ENCODE data around the gene TTC23. TPM values are rescaled to one million over a fixed set of nuclear protein-coding genes. Genes with fewer than 3 reads are reported as not detected.

Gene TTC23
- total and polyA plus RNA-seq, 7 donors = 2.1 to 11.2 (median 7.8) TPM

DNA sequence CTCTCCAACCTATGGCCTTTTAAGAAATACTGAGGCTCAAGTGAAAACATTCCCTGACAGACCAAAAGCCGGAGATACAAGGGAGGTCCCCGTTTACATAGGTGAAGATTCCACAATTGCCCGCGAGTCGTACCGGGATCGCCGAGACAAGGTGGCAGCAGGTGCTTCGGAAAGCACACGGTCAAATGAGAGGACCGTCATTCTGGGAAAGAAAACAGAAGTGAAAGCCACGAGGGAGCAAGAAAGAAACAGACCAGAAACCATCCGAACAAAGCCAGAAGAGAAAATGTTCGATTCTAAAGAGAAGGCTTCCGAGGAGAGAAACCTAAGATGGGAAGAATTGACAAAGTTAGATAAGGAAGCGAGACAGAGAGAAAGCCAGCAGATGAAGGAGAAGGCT is 119.7 kb downstream of the TTC23 start:
- no peaks in the 10 kb centered on the region for H3K9me3 ChIP-seq
- WGBS, 3 donors = 73 to 84% (median 78%) methylated on average over 16 of the region's 16 CpGs

DNA sequence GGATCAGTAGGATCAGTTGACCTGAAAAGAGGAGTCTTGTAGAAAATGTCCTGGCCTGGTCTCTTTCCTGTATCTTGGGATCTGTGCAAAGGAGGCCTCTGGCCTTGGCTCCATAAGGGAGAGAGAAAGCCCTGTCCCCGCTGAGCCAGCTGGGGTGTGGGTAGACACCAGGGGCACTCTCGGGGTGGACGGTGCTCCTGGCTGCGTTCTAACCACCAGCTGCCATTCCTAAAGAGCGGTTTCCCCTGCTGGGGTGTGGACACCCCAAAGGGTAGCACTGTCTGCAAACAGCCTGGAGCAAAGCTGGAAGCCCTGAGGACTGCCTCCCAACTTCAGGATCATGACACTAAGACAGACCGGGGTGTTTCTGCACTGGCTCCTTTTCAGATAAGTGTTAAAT is 121.0 kb downstream of the TTC23 start:
- H3K36me3 ChIP-seq (ENCODE audit: insufficient read depth in 1 of 2, low read depth in 1 of 2) = peaks cover 3 to 65% of the 10 kb centered on the region in 2 donors
- H3K27me3 ChIP-seq (ENCODE audit: insufficient read depth in 3 of 3, low read length in 2 of 3) = no peaks in the 10 kb centered on the region
- H3K27ac ChIP-seq = peak overlapping the region; percentile 96
- DNase-seq = peak in 1 of 2 donors; percentile 28
- H3K4me1 ChIP-seq = peaks cover 83% of the 10 kb centered on the region
- ATAC-seq = no peak
- WGBS, 3 donors = 68 to 78% (median 75%) methylated on average over 6 of the region's 6 CpGs
- TF ChIP-seq, protein P1, sequence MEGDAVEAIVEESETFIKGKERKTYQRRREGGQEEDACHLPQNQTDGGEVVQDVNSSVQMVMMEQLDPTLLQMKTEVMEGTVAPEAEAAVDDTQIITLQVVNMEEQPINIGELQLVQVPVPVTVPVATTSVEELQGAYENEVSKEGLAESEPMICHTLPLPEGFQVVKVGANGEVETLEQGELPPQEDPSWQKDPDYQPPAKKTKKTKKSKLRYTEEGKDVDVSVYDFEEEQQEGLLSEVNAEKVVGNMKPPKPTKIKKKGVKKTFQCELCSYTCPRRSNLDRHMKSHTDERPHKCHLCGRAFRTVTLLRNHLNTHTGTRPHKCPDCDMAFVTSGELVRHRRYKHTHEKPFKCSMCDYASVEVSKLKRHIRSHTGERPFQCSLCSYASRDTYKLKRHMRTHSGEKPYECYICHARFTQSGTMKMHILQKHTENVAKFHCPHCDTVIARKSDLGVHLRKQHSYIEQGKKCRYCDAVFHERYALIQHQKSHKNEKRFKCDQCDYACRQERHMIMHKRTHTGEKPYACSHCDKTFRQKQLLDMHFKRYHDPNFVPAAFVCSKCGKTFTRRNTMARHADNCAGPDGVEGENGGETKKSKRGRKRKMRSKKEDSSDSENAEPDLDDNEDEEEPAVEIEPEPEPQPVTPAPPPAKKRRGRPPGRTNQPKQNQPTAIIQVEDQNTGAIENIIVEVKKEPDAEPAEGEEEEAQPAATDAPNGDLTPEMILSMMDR (IDR thresholded peaks at IDR 0.05) = no peak
- H3K4me3 ChIP-seq = no peak overlapping the region
- H3K9me3 ChIP-seq = no peaks in the 10 kb centered on the region
- intact Hi-C loops (cut with DNase I) = no loop called here

More for the DNA sequence above, 119.7 kb downstream of the TTC23 start:
- Histone ChIP-seq H3K4me1 (peaks cover 83% of the 10 kb centered on the region), H3K27me3 (ENCODE audit: insufficient read depth in 3 of 3, low read length in 2 of 3) (no peaks in the 10 kb centered on the region), H3K36me3 (ENCODE audit: insufficient read depth in 1 of 2, low read depth in 1 of 2) (peaks cover 3 to 77% of the 10 kb centered on the region in 2 donors), H3K4me3 (no peak overlapping the region), H3K27ac (peak overlapping the region; percentile 96)
- TF ChIP-seq, protein P1 (IDR thresholded peaks at IDR 0.05) = no peak
- intact Hi-C loops (cut with DNase I) = no loop called here
- ATAC-seq = no peak
- no peak for DNase-seq

DNA sequence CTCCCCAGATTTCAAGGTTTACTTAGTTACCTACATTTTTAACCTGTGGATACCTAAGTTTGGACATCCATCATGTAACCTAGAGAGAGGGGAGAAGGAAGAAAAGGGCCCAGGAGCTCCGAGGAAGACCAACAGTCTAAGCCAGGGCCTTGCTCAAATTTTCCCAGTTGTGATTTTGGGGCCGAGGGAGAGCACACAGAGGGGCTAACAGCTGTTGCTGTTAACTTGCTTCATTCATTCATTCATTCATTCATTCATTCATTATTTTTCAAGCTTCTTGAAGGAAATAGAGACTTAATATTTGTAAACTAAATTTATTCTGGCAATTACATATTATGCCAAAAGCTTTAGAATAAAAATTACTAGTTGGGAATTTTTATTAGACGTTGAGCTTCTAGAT is 121.6 kb downstream of the TTC23 start:
- TF ChIP-seq, protein P1 (IDR thresholded peaks at IDR 0.05) = no peak
- Histone ChIP-seq H3K9me3 (no peaks in the 10 kb centered on the region), H3K4me1 (peaks cover 83% of the 10 kb centered on the region), H3K27ac (peak overlapping the region; percentile 96), H3K27me3 (ENCODE audit: insufficient read depth in 3 of 3, low read length in 2 of 3) (no peaks in the 10 kb centered on the region), H3K4me3 (no peak overlapping the region), H3K36me3 (ENCODE audit: insufficient read depth in 1 of 2, low read depth in 1 of 2) (peaks cover 3 to 60% of the 10 kb centered on the region in 2 donors)
- intact Hi-C loops (cut with DNase I) = no loop called here
- ATAC-seq (no peak), DNase-seq (no peak)
- WGBS, 3 donors = 72 to 94% (median 84%) methylated on average over 3 of the region's 3 CpGs

DNA sequence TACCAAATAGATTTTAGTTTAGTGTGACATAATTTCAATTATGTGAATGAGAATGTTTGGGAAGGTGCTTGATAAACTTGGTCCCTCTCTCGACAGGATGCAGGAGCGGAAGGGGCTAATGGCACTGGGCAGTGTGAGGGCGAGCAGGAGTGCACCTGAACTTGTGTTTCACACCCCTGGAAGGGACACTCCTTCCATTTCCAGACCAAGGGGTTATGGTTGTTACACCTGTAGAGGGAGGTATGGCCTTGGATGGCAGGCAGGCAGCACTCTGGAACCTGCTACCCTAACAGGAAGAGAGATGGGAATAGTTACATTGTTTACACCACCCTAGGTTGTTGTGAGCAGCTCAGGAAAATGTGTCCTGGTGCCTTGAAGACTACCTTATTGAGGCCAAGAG is 122.5 kb downstream of the TTC23 start:
- Histone ChIP-seq H3K4me1 (peaks cover 83% of the 10 kb centered on the region), H3K9me3 (no peaks in the 10 kb centered on the region), H3K27ac (peak overlapping the region; percentile 96), H3K4me3 (no peak overlapping the region), H3K27me3 (ENCODE audit: insufficient read depth in 3 of 3, low read length in 2 of 3) (no peaks in the 10 kb centered on the region), H3K36me3 (ENCODE audit: insufficient read depth in 1 of 2, low read depth in 1 of 2) (peaks cover 3 to 54% of the 10 kb centered on the region in 2 donors)
- DNase-seq (peak in 1 of 2 donors; percentile 20), ATAC-seq (no peak)
- intact Hi-C loops (cut with DNase I) = no loop called here
- TF ChIP-seq, protein P1 (IDR thresholded peaks at IDR 0.05) = no peak
- 91 to 99% (median 97%) methylated on average over 3 of the region's 3 CpGs for WGBS, 3 donors

DNA sequence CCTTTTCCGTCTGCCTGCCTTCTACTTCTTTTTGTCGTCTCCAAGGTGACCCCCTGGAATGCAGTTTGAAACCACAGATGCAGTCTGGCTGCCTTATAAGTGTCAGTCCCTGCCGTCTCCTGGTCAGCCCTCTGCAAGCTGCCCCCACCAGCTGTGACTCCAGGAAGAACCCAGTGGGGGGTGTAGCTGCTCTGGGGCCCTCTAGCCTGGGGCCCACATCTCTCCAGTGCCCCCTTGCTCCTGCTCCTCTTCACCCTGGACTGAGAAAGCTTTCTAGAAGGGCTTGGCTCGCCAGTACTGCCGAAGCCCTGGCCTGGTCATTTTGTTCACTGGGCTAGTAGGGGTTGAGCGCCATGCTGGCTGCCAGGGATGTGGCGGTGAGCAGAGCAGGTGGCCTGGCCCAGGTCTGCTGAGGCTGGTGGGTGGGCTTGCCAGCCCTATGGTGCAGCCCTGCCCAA is 123.2 kb downstream of the TTC23 start:
- intact Hi-C loops (cut with DNase I) = no loop called here
- TF ChIP-seq, protein P1 (IDR thresholded peaks at IDR 0.05) = no peak
- Histone ChIP-seq H3K9me3 (no peaks in the 10 kb centered on the region), H3K27ac (peak overlapping the region; percentile 96), H3K27me3 (ENCODE audit: insufficient read depth in 3 of 3, low read length in 2 of 3) (no peaks in the 10 kb centered on the region), H3K36me3 (ENCODE audit: insufficient read depth in 1 of 2, low read depth in 1 of 2) (peaks cover 3 to 48% of the 10 kb centered on the region in 2 donors), H3K4me3 (peak overlapping the region; percentile 54), H3K4me1 (peaks cover 89% of the 10 kb centered on the region)
- ATAC-seq = no peak
- DNase-seq = peak in 1 of 2 donors; percentile 49
- 37 to 56% (median 41%) methylated on average over 7 of the region's 7 CpGs for WGBS, 3 donors
